NCI-H1092 (cell line): Measurements from ENCODE around the gene PCSK6.

Experiments used
- DNase-seq: peaks from one replicate; lab custom pipeline; 2025; lab: John Stamatoyannopoulos, UW

Gene PCSK6

DNA sequence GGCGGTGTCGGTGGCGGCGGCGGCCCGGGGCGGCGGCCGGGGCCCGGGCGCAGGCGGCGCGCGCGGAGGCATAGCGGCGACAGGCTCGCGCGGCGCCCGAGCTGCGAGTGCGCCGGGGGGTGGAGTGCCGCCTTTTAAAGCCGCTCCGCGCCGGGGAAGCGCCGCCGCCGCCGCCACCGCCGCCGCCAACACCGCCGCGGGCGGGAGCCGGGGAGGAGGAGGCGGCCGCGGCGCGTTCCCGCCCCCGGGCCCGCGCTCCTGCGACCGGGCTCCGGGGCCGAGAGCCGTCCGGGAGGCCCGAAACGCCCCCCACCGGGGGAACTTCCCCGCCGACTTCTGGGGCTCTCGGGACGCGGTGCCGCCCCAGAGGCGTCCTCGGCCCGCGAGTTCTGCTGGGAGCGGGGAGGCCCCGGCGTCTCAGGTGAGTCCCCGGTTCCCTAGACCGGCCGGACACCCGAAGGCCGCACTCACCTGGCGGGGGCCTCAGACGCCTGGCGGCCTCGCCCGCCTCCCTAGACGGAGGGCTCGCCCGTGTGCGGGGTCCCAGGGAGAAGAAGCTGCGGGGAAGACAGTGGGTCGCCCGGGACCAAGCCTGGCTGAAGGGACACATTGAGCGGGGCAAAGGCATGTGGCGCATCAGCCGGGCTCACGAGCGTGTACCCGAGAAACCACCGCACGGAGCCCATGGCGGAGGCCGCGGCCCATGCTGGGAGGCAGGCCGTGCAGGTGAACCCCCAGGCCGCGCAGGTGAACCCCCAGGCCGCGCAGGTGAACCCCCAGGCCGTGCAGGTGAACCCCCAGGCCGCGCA is at the start of gene PCSK6:
Gene PCSK6, minus strand, starts transcription at position 109 of the 809 bp plus-strand sequence. Its CDS starts 37 bp downstream, at position 72.
- DNase-seq = no peak

DNA sequence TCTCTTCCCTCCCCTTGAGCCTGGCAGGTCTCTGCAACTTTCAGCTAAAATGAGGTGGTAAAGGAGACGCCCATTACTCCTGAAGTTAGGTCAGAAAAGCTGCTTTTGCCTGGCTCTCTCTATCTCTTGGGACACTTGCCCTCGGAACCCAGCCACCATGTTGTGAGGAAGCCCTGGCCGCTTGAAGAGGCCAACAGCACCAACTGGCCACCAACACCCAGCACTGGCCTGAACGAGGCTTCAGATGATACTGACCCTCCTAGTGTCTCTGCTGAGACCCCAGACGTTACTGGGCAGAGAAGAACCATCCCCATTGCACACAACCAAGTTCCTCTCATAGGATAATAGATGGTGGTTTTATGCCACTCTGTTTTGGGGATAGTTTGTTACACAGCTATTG is 49.5 kb upstream of the PCSK6 start:
- no peak for DNase-seq

DNA sequence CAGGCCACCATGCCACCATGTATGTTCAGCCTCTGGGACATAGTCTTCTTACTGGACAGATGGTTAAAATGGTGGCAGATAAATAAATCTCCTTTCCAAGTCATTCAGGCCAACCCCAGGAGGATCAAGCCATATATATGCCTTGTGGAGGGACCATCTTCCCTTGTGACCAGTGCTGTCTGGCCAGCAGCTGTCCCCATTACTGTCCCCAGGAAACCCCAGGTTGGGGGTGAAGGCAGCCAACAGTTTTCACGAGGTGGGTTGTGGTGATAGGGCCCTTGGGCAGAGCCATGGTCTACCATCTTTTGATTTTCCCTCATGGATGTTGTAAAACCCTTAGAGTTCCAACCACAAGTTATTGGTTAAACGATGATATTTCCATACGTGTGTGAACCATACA is 48.7 kb upstream of the PCSK6 start:
- no peak for DNase-seq

DNA sequence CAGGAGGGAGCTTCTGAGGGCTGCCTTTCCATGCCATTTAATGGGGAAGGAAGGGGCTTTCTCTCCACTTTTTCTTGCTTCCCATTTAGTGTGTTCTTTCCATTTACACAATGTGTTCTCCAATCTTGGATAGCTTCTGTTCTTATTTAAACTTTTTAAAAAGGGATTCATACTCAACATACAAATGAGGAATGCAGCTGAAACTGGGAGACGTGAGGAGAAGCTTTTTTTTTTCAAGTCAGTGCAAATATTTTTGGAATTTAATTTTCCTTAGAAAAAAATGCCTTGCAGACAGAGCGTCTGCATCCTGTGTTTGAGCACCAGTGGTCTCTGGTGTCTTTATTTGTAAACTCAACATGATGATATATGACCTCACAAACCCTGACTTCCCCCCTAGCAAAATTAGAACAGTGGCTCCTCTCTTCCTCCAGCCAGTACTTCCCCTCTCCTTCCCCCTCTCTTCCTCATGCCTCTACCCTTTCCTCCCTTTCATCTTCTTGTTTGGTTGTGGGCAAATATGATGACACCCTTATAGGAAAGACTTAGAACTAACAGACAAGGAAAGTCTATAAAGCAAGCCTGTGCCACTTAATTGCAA is 48.1 kb upstream of the PCSK6 start:
- DNase-seq = no peak

DNA sequence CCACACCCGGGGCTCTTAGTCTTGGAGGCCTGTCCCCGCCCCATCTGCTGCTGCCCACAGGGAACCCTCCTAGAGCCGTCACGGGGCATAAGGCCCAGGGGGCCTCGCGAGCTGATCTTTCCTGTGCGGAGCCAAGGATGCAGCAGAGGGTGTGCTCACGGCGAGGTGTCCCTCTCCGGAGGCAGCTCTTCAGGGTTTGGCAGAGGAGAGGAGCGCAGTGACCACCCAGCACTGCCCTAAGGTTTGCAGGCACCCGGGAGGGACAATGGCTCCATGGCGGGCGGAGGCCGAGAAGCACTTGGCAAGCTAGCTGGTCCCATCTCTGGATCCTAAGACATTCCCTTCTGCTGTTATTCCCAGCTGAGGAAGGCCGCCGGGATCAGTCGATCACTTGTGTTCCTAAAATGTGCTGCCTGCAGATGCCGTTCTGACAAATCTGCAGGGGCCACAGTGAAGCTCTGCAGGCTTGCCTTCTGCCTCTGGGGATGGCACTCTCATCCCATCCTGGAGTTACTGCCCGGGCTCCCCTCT is 47.4 kb upstream of the PCSK6 start:
- DNase-seq = no peak

DNA sequence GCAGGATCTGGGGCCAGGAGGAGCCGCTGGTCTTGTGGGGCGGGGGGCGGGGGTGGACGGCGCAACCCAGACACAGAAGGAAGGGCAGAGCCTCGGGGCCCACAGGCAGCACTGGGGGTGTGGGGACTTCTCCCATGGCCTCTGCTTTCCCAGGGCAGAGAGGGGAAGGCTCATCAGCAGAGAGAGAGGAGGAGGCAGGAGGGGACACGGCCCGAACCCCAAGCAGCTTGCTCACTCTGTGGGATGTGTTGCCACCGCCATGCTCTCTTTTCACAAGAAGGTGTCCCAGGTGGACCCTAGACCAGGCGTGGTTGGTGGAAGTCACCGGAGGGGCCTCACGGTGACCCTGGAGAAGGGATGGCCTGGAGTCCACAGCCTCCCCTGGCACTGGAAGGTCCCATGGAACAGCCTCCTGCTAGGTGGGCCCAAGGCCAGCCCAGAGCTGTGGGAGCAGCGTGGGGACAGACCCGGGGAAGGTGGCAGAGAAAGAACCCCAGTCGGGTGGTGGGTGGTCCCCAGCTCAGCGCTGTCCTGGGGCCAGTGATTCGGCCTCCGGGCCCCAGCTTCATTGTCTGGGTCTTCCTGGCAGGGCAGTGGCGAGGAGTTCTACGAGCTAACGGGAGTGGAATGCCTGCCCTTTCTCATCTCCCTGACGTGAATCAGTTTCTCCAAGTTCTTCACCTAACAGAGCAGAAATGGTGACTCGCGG is 46.8 kb upstream of the PCSK6 start:
- no peak for DNase-seq

DNA sequence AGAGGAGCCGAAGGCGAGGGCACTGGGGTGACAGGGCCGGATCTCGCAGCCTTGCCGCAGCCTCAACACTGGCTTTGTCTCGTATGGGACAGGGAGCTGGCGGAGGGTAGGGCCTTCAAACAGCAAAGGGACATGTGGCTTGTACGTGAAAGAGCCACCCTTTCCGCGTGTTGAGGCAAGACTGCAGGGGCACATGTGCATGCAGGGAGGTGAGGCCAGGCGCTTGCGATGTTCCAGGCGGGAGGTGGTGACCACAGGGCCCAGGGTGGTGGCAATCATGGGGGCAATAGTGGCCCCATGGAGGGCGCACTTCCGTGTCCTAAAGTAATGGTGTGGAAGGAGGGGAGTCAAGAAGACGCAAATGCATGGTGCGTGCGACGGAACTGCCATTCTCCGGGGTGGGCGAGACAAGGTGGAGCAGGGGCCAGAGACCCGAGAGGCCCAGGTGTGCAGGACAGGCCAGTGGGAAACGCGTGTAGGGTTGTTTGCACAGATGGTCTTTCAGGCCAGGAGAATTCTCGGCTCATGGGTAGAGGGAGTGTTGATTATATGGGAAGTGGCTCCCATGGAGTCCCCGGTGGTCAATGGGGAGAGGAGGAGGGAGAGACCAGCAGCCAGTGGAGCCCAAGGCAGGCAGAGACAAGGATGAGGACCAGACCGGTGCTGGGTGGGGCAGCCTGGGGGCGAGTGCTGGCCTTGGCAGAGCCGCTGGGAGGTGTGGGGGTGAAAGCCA is 45.8 kb upstream of the PCSK6 start:
- no peak for DNase-seq

DNA sequence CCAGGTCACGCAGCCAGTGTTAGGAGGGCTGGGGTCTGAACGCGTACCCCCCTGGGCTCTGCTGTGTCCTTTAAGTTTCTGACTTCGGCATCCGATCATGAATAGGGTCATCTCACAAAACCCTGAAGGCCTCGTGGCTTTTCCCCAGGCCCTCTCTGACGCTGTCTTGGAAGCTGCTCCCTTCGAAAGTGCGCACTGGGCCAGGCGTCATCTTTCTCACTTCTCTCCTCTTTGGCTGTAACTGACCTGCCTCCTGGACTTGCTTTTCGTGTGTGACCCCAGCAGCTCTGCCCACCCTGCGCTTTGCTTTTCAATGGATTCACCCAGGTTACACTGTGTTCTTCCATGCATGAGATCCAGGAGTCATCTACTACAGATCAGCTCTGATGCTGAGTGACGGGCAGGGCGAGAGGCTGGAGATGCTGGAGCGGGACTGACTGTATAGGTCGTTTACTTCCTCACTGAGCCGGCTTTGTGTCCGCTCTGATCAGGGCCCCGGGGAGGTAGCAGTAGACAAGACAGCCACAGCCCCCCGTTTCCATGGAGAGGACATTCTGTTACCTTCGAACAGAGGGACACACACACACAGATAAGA is 45.0 kb upstream of the PCSK6 start:
- no peak for DNase-seq

DNA sequence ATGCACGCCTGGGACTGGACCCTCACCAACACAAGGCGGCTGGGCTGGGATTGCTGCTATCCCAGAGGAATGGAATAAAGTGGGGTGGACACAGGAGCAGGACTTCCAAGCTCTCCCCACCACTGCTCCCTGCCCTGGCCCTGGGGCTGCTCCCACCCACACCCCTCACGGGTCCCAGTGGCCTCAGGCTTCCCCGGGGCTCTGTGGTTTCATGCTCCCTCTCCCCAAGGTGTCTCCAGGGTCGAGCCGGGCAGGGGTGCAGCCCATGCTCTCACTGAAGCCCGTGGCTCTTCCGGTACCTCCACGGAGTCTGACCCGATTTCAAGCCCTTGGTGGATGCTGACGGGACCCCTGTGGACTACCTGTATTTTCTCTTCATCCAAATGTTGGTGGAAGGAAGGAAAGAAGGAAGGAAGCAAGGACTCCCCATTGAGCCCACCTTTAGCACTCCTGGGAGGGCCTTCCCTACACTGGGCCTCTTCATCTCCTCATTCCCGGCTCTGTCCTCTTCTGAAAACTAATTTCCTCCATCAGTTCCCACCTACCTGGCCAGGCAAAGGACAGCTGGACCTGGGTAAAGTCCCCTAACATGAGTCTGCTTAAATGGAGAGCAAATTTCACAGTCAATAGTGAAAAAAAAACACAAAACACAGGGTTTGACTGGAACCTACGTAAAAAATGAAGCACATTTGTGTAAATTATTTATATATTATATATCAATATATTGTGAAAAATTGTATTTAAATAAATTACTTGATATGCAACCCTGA is 44.0 kb upstream of the PCSK6 start:
- no peak for DNase-seq

DNA sequence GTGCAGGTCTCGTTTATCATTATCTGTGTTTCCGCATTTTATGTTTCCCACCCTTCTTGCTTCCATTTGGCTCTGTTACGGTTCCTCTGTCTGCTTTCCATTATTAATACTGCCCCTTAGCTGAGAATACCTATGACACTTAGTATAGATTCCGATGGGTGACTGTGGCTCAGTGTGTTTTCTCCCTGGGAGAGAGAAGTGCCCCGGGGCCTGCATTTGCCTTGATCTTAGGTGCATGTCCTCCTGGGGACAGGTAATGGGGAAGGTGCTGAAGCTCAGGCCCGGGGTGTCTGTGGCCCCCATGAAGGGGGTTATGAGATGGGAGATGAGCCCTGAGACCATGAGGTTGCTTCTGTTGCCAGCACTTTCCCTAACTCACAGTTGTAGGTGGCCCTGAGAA is 43.4 kb upstream of the PCSK6 start:
- no peak for DNase-seq

- no peak for DNase-seq
These were observed 41.7 kb upstream of the PCSK6 start for GRCh38 chr15:101531170-101531569.

DNA sequence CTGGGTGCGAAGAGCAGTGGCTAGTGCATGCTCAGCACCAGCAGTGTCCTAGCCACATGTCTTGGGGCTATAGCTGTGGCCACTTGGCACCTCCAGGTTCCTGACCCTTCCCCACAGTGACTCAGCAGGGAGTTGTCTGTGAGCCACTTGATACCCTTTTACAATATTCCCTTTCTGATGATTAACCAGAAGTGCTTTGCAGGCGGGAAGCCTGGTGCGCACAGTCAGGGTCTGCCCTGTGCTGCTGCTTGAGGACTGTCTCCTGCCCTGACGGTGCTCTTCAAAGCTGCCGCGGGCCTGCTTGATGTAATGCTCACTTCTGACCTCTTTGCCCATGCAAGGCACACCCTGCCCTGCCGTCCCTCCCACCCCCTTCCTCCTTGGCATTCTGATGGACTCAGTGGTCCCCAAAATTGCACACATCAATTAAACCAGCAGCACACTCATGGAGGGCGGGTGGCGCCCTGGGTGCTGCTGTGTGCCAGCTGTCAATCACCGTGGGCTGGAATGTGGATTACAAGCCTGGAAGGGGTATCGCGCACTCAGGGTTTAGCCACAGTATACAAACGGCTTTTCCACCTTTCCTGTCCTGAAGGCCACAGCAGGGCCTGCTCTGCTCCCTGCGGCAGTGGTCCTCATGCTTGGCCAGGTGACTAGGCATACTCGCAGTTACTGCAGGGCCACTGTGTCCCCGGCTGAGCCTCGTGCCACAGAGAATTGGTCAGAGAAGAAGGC is 40.9 kb upstream of the PCSK6 start:
- DNase-seq = no peak

DNA sequence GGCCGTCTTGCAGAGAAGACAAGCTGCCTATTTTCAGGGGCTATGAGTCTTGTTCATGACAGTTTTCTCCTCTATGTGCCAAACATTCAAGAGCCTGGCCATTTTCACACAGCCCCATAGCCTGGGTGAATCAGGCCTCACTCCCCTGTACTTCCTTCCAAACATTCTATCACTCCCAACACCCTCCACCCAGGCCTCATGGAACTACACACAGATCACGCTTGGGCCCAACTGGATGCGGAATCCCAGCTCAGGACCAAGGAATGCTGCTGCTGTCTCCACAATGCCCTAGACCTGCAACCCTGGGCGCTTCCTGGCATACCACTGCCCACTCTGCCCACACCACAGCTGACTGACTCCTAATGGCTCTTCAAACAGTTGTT is 39.4 kb upstream of the PCSK6 start:
- no peak for DNase-seq

DNA sequence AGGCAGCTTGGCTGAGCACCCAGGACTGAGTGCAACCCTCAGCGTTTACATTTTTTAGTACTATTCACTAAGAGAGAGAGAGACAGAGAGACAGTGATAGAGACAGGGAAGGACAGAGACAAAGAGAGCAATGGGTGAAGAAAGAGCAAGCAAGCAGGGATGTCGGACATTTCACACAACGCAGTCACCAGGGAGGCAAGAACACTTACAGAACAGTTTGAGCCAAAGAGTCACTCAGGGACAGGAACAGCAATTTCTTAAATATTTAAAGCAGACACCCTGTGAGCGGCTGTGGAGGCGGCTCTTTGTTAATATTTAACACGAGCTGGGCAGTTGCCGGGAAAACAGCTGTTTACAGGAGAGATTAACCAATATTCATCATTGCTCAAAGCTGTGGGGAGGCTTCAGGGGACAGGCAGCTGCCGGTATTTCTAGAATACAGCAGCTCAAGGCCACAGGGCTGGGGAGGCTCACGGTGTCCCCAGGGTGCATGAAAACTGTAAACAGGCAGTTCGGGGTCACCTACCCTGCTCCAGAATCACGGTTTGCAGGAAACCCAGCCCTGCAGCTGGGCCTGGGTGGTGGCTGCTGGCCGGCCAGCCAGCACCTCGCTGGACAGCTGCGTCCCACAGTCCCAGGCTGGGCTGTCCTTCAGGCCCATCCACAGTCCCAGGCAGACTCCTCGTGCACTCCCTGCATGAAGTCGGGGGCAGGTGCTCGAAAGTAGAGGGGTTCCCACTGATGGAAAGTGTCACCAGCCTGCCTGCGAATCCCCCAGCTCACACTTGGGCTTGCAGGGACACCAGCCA is 38.8 kb upstream of the PCSK6 start:
- DNase-seq = no peak

DNA sequence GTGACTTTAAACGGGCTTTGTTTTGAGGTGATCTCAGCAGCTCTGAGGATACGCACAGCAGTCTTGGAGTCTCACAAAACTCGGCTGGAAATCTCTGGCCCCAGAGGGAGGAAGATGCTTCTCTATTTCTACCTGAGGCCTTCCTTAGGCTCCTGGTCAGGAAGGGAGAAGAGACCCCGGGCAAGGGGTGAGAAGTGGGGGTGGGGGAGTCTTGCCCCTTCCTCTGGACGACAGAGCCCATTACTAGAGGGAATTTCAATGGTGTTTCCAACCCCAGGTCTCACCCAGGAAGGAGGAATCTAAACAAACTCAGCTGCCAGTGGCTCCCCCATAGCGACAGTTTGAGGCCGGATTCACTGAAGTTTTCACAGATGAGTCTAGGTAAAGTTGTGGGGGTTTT is 37.4 kb upstream of the PCSK6 start:
- DNase-seq = no peak

DNA sequence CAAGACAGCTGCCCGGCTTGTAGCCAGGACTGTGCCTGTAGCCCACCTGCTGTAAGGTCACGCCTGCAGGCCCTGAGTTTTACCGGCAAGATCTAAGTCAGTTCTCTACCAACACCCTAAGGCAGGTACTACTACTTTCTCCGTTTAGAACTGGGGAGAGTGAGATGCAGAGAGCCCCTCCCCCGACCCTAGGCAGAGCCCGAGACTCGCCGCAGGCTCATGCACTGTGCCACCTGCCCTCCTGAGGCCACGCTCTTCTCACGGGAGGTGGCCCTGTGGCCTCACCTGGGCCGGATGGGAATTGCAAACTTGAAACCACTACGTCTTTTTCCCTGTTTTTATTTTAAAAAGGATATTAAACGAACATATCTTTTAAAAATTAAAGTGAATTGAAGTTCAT is 36.9 kb upstream of the PCSK6 start:
- no peak for DNase-seq

DNA sequence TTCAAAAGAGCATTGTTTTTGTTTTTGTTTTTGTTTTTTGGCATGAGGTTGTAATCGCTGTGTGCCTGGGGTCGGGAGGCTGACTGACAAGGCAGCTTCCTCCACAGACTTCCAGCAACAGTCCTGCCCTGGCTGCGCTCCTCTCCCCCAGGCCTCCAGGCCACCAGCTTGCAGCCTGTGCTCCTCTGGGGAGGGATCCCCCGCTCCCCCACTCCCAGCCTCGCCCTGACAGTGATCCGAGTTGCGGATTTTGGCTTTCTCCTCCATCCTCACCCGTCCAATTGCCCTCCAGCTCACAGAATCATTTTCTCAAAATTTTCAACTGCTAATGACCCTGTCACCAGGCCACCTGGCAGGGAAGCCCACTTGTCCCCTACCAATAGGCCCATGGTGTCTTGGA is 36.5 kb upstream of the PCSK6 start:
- DNase-seq = no peak

GRCh38 chr15:101525087-101525669 is 35.7 kb upstream of the PCSK6 start:
- DNase-seq = no peak

- no peak for DNase-seq
These were observed 34.0 kb upstream of the PCSK6 start for GRCh38 chr15:101523560-101523940.
